HL-60 (cell line): Measurements from ENCODE around the gene CBL.

ENCODE experiments used
- GABPA ChIP-seq: IDR thresholded peaks from 2 replicates; pipeline ENCODE4 v1.6.1; 2012; ENCODE audit warnings: low read depth
- POLR2AphosphoS5 ChIP-seq: IDR thresholded peaks from 2 replicates; pipeline ENCODE4 v1.6.1; 2012; ENCODE audit warnings: low read depth
- TF ChIP-seq, protein P1 (sequence below): IDR thresholded peaks from one replicate; pipeline ENCODE4 v1.5.1; 2011; ENCODE audit warnings: low read length, control low read depth, inconsistent platforms; ENCODE audit not compliant: insufficient read depth
- TF ChIP-seq, protein P2 (sequence below): IDR thresholded peaks from 2 replicates; pipeline ENCODE4 v1.6.1; 2012; ENCODE audit warnings: low read depth; ENCODE audit not compliant: insufficient replicate concordance

DNA sequence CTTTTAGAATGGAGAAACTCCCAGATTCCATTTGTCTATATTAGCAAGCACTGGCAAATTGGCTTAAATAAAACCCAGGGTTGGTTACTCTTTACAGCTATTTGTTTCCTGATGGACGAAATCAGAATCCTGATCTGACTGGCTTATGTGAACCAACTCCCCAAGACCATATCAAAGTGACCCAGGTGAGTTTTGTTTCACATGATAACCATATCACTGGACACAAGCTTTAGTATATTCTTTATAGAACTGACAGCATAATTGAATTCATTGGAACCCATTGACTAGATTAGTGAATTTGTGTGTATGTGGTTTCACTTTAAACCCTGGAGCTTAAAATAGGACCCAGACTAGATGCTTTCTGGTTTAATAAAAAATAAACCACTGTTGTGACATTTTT, 71.5 kb downstream of the CBL start:
- TF ChIP-seq, protein P1, sequence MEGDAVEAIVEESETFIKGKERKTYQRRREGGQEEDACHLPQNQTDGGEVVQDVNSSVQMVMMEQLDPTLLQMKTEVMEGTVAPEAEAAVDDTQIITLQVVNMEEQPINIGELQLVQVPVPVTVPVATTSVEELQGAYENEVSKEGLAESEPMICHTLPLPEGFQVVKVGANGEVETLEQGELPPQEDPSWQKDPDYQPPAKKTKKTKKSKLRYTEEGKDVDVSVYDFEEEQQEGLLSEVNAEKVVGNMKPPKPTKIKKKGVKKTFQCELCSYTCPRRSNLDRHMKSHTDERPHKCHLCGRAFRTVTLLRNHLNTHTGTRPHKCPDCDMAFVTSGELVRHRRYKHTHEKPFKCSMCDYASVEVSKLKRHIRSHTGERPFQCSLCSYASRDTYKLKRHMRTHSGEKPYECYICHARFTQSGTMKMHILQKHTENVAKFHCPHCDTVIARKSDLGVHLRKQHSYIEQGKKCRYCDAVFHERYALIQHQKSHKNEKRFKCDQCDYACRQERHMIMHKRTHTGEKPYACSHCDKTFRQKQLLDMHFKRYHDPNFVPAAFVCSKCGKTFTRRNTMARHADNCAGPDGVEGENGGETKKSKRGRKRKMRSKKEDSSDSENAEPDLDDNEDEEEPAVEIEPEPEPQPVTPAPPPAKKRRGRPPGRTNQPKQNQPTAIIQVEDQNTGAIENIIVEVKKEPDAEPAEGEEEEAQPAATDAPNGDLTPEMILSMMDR: no peak
- TF ChIP-seq POLR2AphosphoS5: no peak
- TF ChIP-seq, protein P2, sequence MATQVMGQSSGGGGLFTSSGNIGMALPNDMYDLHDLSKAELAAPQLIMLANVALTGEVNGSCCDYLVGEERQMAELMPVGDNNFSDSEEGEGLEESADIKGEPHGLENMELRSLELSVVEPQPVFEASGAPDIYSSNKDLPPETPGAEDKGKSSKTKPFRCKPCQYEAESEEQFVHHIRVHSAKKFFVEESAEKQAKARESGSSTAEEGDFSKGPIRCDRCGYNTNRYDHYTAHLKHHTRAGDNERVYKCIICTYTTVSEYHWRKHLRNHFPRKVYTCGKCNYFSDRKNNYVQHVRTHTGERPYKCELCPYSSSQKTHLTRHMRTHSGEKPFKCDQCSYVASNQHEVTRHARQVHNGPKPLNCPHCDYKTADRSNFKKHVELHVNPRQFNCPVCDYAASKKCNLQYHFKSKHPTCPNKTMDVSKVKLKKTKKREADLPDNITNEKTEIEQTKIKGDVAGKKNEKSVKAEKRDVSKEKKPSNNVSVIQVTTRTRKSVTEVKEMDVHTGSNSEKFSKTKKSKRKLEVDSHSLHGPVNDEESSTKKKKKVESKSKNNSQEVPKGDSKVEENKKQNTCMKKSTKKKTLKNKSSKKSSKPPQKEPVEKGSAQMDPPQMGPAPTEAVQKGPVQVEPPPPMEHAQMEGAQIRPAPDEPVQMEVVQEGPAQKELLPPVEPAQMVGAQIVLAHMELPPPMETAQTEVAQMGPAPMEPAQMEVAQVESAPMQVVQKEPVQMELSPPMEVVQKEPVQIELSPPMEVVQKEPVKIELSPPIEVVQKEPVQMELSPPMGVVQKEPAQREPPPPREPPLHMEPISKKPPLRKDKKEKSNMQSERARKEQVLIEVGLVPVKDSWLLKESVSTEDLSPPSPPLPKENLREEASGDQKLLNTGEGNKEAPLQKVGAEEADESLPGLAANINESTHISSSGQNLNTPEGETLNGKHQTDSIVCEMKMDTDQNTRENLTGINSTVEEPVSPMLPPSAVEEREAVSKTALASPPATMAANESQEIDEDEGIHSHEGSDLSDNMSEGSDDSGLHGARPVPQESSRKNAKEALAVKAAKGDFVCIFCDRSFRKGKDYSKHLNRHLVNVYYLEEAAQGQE: no peak
- TF ChIP-seq GABPA: no peak
